ENCODE results near the gene TP53TG5. TPM values are rescaled to one million over a fixed set of nuclear protein-coding genes. Genes with fewer than 3 reads are reported as not detected.

Gene TP53TG5
- total RNA-seq, 1 donor from 2014 or later = not detected

DNA sequence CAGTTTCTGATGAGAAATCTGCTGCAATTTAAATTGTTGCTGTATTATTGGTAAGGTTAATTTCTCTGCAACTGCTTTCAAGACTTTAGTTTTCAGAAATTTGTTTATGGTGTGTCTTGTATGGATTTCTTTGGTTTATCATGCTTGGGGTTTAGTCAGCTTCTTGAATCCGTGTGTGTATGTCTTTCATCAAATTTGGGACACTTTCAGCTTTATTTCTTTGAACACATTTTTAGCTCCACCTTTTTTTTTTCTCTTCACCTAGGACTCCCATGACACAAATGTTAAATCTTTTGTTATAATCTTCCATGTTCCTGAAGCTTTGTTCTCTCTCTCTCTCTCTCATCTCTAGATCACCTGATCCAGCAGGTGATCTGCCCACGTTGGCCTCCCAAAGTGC lies 13.4 kb upstream of the TP53TG5 start:
- no peak overlapping the region for H3K27ac ChIP-seq
- no peak for ATAC-seq
- no peaks in the 10 kb centered on the region for H3K27me3 ChIP-seq (ENCODE audit: low read depth)
- no peak for DNase-seq
- TF ChIP-seq, protein P1, sequence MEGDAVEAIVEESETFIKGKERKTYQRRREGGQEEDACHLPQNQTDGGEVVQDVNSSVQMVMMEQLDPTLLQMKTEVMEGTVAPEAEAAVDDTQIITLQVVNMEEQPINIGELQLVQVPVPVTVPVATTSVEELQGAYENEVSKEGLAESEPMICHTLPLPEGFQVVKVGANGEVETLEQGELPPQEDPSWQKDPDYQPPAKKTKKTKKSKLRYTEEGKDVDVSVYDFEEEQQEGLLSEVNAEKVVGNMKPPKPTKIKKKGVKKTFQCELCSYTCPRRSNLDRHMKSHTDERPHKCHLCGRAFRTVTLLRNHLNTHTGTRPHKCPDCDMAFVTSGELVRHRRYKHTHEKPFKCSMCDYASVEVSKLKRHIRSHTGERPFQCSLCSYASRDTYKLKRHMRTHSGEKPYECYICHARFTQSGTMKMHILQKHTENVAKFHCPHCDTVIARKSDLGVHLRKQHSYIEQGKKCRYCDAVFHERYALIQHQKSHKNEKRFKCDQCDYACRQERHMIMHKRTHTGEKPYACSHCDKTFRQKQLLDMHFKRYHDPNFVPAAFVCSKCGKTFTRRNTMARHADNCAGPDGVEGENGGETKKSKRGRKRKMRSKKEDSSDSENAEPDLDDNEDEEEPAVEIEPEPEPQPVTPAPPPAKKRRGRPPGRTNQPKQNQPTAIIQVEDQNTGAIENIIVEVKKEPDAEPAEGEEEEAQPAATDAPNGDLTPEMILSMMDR (IDR thresholded peaks at IDR 0.05) = no peak
- H3K9me3 ChIP-seq = no peaks in the 10 kb centered on the region
- no peaks in the 10 kb centered on the region for H3K4me1 ChIP-seq
- intact Hi-C loops (cut with DNase I) = no loop called here
- no peaks in the 10 kb centered on the region for H3K36me3 ChIP-seq
- H3K4me3 ChIP-seq = no peak overlapping the region

DNA sequence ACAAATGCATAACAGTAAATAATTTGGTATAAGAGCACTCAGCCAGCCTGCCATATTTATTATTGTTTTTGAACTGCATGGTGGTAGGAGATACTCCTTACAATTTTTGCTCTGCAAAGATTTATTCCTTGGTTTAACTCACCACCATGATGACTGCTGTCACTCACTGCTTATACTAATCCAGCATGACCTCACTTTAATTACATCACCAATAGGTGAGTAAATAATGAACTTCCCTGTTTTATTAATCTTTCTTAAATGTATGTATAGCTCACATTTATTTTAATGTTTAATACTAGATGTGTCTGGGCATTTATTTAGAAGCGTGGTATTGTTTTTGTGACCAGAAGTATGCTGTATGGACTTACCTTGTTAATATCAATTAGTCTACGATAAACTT lies 12.8 kb upstream of the TP53TG5 start:
- Histone ChIP-seq H3K27me3 (ENCODE audit: low read depth) (no peaks in the 10 kb centered on the region), H3K9me3 (no peaks in the 10 kb centered on the region), H3K36me3 (no peaks in the 10 kb centered on the region), H3K4me1 (no peaks in the 10 kb centered on the region), H3K27ac (no peak overlapping the region), H3K4me3 (no peak overlapping the region)
- intact Hi-C loops (cut with DNase I) = no loop called here
- ATAC-seq (no peak), DNase-seq (no peak)
- TF ChIP-seq, protein P1 (IDR thresholded peaks at IDR 0.05) = no peak

DNA sequence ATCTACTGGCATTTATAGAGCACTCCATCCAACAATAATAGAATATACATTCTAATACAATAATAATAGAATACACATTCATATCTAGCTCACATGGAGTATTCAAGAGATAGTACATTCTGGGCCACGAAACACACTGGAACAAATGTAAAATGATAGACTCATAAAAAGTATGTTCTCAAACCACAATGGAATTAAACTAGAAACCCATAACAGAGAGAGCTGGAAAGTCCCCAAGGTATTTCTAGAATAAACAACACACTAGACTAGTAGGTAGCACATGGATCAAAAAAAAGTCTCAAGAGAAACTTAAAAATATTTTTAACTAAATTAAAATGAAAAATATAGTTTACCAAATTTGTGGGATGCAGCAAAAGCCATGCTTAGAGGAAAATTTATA lies 9.1 kb upstream of the TP53TG5 start:
- H3K9me3 ChIP-seq = no peaks in the 10 kb centered on the region
- ATAC-seq (no peak), DNase-seq (no peak)
- intact Hi-C loops (cut with DNase I) = loop anchor here (10.0 kb wide), 1 partner anchor 48 kb away; no protein-coding TSS in a partner anchor
- H3K4me1 ChIP-seq = no peaks in the 10 kb centered on the region
- TF ChIP-seq, protein P1 (IDR thresholded peaks at IDR 0.05) = no peak
- no peak overlapping the region for H3K27ac ChIP-seq
- no peaks in the 10 kb centered on the region for H3K36me3 ChIP-seq
- H3K27me3 ChIP-seq (ENCODE audit: low read depth) = no peaks in the 10 kb centered on the region
- no peak overlapping the region for H3K4me3 ChIP-seq

DNA sequence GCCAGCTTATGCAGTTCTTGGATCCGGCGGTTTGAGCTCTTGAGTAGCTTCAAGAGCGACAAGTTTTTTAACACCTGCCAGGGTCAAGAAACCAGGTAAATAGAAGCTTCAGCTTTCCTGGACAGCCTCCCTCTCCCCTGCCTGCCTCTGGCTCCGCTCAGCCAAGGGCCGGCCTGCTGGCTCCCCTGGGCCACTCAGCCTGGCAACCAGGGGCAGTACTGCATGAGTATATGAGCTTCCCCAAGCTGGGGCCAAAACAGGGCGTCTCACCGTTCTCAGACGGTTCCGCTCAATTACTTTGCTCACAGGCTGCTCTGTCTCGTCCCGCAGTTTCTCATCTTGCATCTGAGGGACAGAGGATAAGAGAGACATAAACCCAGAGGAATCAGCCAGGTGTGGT lies 856 bp downstream of the TP53TG5 start:
- ATAC-seq = peak; percentile 73 to 78
- intact Hi-C loops (cut with DNase I) = no loop called here
- Histone ChIP-seq H3K4me1 (peaks cover 23% of the 10 kb centered on the region), H3K27me3 (ENCODE audit: low read depth) (no peaks in the 10 kb centered on the region), H3K9me3 (no peaks in the 10 kb centered on the region), H3K4me3 (no peak overlapping the region), H3K36me3 (no peaks in the 10 kb centered on the region), H3K27ac (no peak overlapping the region)
- peak; percentile 66 for DNase-seq
- TF ChIP-seq, protein P1 (IDR thresholded peaks at IDR 0.05) = no peak

DNA sequence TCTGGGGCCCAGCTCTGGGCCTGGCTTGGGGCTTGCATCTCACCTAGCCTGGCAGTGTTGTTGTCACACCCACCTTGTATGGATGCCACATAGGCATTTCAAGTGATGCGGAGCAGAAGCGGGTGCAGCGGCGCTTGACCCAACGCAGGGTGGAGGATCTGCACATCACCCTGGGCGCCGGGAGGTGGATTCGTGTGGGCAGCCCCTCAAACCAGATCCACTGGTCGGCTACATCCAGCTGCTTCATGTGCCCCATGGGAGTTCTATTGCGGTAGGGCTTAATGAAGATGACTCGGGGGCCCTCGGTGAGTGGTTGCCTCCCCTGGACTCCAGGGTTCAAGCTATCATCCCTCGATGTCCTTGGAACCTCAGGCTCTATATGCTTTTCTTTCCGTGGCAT lies 3.2 kb downstream of the TP53TG5 start:
- intact Hi-C loops (cut with DNase I) = no loop called here
- ATAC-seq = no peak
- no peak for DNase-seq
- Histone ChIP-seq H3K4me3 (no peak overlapping the region), H3K36me3 (no peaks in the 10 kb centered on the region), H3K27me3 (ENCODE audit: low read depth) (no peaks in the 10 kb centered on the region), H3K27ac (no peak overlapping the region), H3K4me1 (peaks cover 26% of the 10 kb centered on the region), H3K9me3 (no peaks in the 10 kb centered on the region)
- TF ChIP-seq, protein P1 (IDR thresholded peaks at IDR 0.05) = no peak

DNA sequence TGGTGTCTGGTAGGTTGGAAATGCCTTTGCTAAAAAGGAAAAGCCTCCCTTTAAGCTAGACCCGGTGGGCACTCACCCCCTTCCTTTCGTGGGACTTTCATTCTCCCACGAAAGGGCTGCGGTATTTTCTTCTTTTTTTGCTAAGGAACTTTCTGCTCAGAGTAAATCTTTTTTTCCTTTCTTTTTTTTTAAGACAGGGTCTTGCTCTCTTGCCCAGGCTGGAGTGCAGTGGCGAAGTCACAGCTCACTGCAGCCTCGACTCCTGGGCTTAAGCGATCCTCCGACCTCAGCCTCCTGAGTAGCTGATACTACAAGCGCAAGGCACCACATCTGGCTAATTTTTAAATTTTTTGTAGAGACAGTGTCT lies 4.0 kb downstream of the TP53TG5 start:
- TF ChIP-seq, protein P1 (IDR thresholded peaks at IDR 0.05) = no peak
- peak overlapping the region; percentile 61 for H3K4me3 ChIP-seq
- no peaks in the 10 kb centered on the region for H3K36me3 ChIP-seq
- H3K4me1 ChIP-seq = peaks cover 32% of the 10 kb centered on the region
- ATAC-seq (no peak), DNase-seq (no peak)
- intact Hi-C loops (cut with DNase I) = no loop called here
- no peaks in the 10 kb centered on the region for H3K9me3 ChIP-seq
- H3K27ac ChIP-seq = peak overlapping the region; percentile 71
- H3K27me3 ChIP-seq (ENCODE audit: low read depth) = no peaks in the 10 kb centered on the region
